GM18508 (cell line): ENCODE data around the gene CHST2.
A peak's percentile ranks its signal among the peaks of the same experiment; 100 is the strongest.

ENCODE experiments used
- ATAC-seq: cut with Tn5 transposase; IDR thresholded peaks from one replicate; pipeline ENCODE4 v1.9.1; 2021; ENCODE audit warnings: moderate number of reproducible peaks; ENCODE audit not compliant: insufficient read depth, unreplicated experiment

CHST2 gene

DNA sequence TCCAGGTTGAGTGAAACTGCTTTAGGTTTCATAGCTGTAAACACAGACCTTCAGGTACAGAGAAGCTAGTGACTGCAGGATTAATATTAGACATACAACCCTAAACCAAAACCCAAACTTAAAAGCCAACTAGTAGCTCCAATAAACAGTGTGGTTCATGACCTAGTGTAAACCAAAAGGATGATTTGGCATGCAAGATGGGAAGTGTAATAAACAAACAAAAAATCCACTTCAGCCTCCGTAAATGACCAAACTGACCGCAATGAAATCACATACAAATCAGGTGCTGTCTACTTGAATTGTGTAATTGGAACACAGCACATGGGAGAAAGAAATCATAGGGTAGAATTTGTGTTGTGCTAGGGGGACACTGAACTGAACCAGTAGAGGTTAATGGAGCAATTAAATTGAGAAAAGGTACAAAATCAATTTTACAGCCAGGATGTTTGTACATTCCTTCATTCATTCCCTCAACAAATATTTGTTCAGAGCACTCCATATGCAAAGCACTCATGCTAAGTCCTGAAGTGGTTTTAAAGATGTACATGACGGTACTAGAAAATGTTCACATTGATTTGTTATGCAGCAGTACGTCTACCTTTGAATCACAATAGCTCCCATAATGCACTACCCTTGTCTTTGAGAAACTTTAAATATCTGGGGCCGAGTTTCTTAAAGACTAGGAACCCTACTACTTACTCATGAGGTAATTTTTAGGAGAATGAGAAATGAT, 21.4 kb upstream of the CHST2 start:
- ATAC-seq, result no peak

DNA sequence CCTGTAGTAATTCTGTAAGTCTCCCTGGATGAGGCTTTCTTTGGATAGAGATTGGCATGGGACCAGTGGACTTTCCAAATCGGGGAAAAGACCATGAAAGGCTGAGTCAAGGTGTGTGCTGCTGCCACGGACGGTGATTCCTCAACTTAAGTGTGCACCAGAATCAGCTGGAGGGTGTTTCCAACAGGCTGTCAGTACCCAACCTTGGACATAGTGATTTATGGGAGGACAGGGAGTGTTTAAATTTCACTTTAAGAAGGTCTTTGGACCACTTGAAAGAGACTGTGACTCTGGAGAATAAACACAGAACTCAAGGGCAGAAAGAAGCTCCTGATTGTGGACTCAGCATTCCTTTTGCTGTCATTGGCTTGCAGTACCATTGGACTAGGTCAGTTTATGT, 20.4 kb upstream of the CHST2 start:
- no peak for ATAC-seq

DNA sequence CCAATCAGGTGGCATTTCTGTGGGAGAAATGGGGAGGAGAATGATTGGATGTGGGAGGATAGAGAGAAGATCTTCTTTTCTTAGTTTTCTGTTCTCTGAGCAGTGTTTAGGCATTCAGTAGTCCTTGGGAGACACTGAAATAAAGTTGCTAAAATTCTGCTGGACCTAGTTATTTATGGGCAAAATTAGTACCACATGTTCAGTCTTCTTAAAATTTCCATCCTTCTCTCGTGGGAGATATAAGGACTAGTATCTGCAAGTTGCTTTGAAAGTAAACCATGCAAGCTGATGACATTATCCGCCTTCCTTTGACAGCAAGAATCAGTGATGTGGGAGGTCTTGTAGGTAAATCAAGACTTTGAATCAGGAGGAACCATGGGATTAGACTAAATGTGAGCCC, 19.9 kb upstream of the CHST2 start:
- ATAC-seq, result no peak

DNA sequence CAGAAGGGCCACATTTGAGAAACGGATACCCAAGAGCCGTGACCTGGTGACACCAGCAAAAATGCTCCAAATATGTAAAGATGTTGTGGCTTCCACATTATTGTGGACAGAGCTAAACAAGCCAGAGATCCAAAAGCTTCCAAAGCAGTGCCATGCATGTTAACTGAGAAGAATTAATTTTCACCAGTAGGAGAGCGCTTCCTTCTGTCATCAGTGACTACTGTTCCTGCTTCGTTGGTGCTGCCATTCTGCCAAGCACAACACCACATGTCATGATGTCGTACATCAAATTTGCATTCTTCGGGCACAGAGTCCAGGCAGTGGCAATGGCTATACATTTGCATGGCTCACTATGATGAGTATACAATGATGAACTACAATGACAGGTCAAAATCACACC, 19.1 kb upstream of the CHST2 start:
- no peak for ATAC-seq

DNA sequence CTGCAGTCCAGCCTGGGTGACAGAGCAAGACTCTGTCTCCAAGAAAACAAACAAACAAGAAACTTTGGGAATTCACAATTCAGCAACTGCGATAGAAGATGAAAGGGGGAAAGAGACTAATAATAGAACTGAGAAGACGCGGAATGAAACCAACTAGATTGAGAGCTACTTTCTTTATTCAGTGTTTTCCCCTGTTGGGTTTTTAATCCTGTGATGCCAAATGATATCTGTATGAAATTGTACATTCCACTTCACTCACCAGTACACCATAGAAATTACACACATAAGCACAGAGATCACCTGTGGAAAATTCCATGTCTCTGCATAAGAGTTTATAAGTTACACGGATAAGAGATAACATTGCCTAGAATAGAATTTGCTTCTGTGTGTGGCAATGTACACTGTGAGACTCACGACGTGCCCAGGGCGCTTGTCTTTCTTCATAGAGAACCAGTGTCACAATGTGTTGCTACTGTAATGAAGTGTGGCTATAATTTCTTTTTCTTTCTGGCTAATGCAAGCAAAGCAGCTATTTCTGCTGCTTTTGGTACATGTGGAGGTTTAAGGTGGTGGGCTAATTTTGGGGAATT, 17.7 kb upstream of the CHST2 start:
- ATAC-seq, result no peak

DNA sequence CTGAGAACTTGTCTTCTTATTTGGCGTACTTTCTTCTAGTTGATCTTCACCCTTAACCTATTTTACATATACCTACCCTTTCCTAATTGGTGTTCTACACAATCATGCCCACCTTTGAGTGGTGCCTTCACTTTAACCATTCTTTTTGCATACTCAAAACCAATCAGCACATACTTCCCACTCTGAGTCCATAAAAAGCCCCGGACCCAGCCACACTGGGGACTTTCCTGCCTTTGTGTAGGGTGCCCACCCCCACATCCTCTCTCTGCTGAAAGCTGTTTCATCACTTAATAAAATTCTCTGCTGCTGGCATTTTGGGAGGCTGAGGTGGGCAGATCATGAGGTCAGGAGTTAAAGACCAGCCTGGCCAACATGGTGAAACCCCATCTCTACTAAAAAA, 15.9 kb upstream of the CHST2 start:
- ATAC-seq, result peak; percentile 65

DNA sequence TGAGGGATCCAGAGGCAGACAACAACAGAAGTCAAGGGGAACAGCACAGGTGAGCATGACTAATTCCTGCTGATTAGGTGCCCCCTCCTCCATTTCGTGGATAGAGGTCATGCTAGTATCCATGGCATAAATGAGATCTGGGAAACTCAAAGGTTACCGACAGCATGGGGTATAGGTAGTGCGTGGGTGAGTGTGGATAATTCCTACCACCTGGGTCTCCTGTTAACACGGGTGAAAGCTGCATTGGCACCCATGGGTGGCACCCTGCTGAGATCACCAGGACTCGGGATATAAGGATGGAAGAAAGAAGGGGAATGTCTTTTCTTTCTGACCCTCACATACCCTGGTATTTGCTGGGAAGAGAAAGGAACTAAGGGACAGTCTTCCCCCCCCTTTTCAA, 14.4 kb upstream of the CHST2 start:
- no peak for ATAC-seq

DNA sequence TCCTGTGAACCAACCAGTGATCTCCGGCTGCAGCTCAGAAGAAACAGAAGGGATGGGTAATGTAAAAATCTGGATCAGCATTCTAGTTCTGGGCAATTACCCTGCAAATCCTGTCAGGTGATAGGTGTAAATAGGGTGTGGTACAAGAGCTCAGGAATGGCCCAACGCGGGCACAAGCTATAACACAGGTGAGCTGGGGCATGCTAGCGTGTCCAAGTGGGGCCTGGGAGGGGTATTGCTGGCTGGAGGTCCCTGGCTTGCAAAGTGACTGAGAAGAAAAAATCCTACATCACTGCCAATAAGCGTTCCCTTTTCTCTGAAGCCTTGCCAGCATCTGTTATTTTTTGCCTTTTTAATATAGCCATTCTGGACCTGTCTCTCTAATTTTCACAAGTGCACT, 9.7 kb upstream of the CHST2 start:
- ATAC-seq, result no peak

DNA sequence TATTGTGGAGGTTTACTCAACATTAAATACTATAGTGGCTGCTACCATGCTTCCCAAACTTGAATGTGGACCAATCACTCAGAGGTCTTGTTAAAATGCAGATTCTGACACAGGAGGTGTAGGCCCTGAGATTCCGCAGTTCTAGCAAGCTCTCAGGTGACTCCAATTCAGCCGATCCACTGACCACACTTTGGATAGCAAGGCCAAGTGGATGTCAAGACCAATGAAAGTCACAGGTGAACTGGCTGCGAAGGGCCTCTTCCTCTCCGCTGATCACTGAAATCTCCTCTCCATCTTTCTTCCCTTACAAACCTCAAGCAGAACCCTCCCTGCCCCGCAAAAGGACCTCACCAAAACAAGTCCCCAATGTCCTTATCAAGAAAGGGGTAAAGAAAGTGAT, 9.2 kb upstream of the CHST2 start:
- ATAC-seq, result no peak

DNA sequence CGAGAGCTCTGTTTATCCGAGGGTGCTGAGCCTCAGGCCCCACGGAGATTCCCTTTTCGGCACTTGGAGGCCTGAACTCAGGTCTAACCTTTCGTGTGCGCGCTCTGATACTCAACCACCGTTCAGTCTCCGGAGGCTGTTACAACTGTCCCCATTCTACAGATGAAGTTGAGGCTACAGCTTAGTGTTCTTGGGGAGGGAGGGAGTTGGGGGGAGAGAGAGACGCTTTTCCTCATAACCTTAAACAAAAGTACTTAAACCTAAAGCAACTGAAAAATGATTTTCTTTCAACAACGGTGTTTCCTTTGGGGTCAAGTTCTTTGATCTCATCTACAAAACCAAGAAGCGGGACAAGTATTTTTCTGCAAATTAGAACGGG, 952 bp upstream of the CHST2 start:
- no peak for ATAC-seq

DNA sequence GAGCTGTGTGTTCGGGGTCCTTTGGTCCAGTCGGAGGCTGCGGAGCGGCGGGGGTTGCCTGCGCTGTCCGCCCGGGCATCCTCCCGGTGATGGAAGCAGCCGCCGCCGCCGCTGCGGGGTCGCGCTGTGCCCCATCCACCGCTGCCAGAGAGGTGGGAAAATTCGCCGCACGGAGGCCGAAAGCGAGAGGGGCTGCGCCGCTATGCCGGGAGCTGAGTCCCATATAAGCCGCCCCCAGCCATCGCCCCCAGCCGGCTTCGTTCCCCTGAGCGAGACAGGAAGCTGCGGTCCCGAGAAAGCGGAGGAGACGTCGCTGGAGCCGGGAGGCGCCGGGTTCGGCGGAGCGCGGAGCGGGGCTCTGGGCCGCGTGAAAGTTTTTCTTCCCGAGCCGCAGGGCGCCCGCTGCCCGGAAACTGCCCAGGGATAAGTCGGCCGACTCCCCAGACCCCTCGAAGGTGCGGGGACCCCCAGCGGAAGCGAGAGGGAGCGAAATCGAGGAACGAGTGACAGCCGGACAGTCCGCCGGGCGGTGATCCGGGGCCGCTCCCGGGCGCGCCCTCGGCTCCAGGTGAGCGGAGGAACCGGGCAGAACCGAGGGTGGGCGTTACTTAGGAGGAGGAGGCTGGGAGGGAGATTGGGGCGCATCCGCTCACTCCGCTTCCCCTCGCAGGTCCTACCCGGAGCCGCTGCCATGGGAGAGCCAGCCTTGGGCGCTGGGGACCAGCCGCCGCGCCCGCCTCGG, 574 bp downstream of the CHST2 start:
- ATAC-seq, result no peak

DNA sequence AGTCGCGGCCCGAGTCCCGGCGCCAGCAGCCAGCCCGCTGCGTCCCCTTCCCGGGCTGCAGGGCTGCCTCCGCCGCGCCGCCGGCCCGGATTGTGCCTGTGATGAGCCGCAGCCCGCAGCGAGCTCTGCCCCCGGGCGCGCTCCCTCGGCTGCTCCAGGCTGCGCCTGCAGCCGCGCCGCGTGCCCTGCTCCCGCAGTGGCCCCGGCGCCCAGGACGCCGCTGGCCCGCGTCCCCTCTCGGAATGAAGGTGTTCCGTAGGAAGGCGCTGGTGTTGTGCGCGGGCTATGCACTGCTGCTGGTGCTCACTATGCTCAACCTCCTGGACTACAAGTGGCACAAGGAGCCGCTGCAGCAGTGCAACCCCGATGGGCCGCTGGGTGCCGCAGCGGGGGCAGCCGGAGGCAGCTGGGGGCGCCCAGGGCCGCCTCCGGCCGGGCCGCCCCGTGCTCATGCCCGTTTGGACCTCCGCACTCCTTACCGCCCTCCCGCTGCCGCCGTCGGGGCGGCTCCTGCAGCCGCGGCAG, 1.2 kb downstream of the CHST2 start:
- no peak for ATAC-seq

DNA sequence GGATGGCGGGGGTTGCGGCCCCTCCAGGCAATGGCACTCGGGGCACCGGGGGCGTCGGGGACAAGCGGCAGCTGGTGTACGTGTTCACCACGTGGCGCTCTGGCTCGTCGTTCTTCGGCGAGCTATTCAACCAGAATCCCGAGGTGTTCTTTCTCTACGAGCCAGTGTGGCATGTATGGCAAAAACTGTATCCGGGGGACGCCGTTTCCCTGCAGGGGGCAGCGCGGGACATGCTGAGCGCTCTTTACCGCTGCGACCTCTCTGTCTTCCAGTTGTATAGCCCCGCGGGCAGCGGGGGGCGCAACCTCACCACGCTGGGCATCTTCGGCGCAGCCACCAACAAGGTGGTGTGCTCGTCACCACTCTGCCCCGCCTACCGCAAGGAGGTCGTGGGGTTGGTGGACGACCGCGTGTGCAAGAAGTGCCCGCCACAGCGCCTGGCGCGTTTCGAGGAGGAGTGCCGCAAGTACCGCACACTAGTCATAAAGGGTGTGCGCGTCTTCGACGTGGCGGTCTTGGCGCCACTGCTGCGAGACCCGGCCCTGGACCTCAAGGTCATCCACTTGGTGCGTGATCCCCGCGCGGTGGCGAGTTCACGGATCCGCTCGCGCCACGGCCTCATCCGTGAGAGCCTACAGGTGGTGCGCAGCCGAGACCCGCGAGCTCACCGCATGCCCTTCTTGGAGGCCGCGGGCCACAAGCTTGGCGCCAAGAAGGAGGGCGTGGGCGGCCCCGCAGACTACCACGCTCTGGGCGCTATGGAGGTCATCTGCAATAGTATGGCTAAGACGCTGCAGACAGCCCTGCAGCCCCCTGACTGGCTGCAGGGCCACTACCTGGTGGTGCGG, 1.9 kb downstream of the CHST2 start:
- ATAC-seq, result no peak

DNA sequence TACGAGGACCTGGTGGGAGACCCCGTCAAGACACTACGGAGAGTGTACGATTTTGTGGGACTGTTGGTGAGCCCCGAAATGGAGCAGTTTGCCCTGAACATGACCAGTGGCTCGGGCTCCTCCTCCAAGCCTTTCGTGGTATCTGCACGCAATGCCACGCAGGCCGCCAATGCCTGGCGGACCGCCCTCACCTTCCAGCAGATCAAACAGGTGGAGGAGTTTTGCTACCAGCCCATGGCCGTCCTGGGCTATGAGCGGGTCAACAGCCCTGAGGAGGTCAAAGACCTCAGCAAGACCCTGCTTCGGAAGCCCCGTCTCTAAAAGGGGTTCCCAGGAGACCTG, 2.5 kb downstream of the CHST2 start:
- no peak for ATAC-seq

DNA sequence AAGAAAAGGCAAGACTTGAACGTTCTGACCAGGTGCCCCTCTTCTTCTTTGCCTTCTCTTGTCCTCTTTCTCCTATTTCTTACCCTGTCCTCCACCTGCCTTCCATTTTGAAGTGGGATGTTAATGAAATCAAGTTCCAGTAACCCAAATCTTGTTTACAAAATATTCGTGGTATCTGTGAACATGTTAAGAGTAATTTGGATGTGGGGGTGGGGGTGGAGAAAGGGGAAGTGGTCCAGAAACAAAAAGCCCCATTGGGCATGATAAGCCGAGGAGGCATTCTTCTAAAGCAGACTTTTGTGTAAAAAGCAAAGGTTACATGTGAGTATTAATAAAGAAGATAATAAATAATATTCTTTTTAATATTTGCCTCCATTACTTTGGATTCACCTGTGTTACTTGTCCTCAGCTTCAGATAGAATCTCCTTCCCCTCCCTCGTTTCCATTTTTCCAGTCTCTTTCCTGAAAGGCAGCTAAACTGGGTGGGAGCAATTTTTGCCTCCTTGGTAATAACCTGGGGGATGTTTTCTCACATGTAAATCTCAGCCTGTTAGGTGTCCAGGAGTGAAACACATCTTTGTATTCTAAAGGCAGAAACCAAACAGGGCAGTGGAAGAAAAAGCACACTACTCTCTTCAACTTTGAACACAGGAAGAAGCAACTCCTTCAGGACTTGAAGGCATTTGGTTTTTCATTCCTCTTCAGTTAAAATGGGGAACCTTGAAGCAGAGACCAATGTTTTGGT, 3.2 kb downstream of the CHST2 start:
- ATAC-seq, result no peak

DNA sequence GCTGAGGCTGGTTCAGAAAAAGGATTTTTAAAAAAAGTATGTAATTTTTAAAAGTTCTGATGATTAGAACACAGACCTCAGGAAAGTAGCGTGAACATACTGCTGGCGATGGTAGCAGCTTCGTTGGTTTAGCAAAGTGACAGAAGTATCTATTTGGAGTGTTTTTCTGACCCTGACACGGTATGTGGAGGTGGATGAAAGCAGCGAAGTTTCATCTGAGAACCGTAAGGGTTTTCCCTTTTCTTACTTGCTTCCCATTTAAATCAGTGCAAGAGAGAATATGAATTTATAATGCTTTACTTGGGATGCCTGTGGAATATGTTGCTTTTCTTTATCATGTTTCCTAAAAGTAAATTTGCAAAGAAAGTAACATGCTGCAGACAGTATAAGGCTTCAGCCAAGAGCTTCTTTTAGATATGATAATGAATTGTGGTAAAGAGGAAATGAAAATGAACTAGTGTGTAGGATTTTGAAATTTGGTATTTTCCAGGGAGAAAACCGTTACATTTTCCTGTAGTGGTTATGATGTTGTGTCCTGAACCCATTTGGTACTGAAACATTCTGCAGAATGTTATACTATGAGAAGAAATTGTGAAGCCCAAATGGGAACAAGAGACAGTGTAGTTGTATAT, 3.9 kb downstream of the CHST2 start:
- no peak for ATAC-seq

DNA sequence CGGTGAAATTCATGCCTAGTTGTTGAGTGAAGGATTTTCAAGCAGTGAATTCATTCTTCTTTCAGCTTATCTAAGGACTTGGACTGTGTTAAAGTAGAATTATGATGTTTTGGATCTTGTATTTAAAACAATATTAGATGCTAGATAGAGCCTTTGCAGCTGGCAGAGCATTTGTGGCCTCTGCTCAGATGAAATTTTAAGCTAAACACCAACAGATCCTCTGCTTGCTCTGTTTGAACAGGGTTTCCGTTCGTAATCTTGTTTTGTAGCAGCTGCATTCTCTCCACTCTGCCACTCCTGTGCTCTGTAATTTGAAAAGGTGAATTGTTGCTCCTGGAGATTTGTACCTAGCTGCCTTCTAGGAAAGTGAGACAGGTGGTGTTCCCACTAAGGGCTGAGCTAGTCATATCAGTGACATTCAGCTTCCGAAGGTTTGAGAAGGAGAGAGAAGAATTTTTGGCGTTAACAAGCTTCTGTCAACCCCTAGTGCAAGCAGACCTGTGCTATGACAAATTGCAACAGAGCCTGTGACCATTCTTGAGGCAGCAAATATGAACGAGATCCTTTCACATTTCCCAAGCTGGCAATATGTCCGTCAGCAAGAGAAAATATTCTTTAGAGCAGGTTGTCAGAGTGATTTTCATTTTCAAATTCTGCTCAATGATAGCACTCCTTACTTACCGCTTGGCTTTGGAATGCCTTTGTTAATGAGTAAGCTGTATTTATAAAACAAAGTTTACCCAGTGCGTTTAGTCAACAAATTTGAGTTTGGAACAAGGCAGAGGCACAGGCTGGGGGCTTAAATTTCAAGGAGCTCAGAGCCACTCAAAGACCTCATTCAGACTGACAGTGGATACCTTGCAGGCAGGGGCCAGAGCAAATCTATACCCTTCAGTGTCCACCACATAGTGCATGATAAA, 5.3 kb downstream of the CHST2 start:
- ATAC-seq, result no peak

DNA sequence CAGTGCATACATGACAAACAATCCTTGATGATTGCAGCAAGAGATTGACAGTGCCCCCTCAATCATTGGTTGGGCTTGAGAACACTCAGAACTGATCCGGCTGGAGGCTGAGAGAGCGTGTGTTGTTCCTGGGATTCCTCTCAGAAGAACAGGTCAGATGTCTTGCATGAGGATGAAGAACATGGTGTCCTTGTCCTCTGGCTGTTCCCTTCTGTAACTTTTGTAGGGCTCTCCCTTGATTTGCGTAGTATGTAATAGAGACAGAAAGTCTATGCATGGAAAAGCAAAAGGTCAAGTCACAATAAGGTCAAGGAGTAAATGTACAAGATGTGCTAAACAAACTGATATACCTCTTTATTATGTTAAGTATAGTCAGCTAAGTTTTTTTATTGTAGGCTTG, 8.2 kb downstream of the CHST2 start:
- no peak for ATAC-seq
